Stimulated activated effector memory CD8-positive, alpha-beta T cell treated with anti-CD3 and anti-CD28 coated beads, Interleukin-12 subunit alpha, Interleukin-12 subunit beta, amount 100 ng/mL, for 72 hours (primary cell): ENCODE measurements around the gene FBLN2.
"Not testable (repeated sequence)": the region's sequence is repeated elsewhere in the genome, so short reads cannot be mapped to it uniquely, and the experiment has no call there.

Experiments used
- ATAC-seq: fragments of 150-1000 bp; cut with Tn5 transposase; 2 replicates; pipeline ENCODE4 v1.10.0; 2021
- DNase-seq, 2 donors: peaks; one replicate each; pipeline ENCODE4 v3.0.0; 2021 to 2022; ENCODE audit warnings: low spot score in 2 of 2
- H3K27ac Mint-ChIP-seq: one replicate; pipeline ENCODE4 v1.8.0; 2022; ENCODE audit warnings: mild to moderate bottlenecking, mixed read lengths
- H3K36me3 Mint-ChIP-seq: one replicate; pipeline ENCODE4 v1.8.0; 2022; ENCODE audit warnings: mild to moderate bottlenecking, mixed read lengths
- H3K4me1 Mint-ChIP-seq: one replicate; pipeline ENCODE4 v1.8.0; 2022; ENCODE audit warnings: mixed read lengths
- H3K4me3 Mint-ChIP-seq: one replicate; pipeline ENCODE4 v1.8.0; 2022; ENCODE audit warnings: mild to moderate bottlenecking, mixed read lengths
- H3K9me3 Mint-ChIP-seq: one replicate; pipeline ENCODE4 v1.8.0; 2022; ENCODE audit warnings: mixed read lengths

FBLN2 gene

GRCh38 chr3:13562421-13562820 lies 13.5 kb downstream of the FBLN2 start:
- not testable (repeated sequence) for DNase-seq, H3K4me3 Mint-ChIP-seq, H3K27ac Mint-ChIP-seq

DNA sequence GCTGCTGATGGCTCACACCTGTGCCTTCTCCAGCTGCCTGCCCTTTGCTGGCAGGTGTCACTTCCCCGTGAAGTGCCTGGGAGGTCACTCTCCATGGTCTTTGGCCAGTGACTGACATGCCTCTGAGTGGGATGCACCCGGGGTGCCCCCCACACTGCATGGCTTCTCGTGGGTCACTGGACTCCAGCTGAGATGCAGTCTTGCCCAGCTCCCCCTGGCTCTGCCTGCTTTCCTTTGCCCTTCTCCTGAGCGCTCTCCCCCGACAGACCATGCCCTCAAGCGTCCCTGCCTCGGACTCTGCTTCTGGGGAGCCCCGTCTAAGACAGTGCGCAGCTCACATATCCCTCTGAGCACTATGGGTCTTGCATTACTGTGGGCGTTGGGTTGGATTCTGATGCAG lies 14.4 kb downstream of the FBLN2 start:
- peaks cover 8% of the 10 kb centered on the region for H3K4me1 Mint-ChIP-seq
- H3K27ac Mint-ChIP-seq = no peak overlapping the region
- H3K36me3 Mint-ChIP-seq = peaks cover 3% of the 10 kb centered on the region
- ATAC-seq (no peak), DNase-seq (no peak)
- H3K9me3 Mint-ChIP-seq = no peaks in the 10 kb centered on the region
- no peak overlapping the region for H3K4me3 Mint-ChIP-seq

More at GRCh38 chr3:13562421-13562820, 13.5 kb downstream of the FBLN2 start:
- H3K9me3 Mint-ChIP-seq, ATAC-seq, H3K36me3 Mint-ChIP-seq, H3K4me1 Mint-ChIP-seq: not testable (repeated sequence)

- DNase-seq (no peak), ATAC-seq (no peak)
- Mint-ChIP-seq H3K36me3 (peaks cover 4% of the 10 kb centered on the region), H3K27ac (no peak overlapping the region), H3K4me3 (no peak overlapping the region), H3K9me3 (no peaks in the 10 kb centered on the region), H3K4me1 (peaks cover 8% of the 10 kb centered on the region)
These were observed 15.0 kb downstream of the FBLN2 start for GRCh38 chr3:13563911-13564310.

DNA sequence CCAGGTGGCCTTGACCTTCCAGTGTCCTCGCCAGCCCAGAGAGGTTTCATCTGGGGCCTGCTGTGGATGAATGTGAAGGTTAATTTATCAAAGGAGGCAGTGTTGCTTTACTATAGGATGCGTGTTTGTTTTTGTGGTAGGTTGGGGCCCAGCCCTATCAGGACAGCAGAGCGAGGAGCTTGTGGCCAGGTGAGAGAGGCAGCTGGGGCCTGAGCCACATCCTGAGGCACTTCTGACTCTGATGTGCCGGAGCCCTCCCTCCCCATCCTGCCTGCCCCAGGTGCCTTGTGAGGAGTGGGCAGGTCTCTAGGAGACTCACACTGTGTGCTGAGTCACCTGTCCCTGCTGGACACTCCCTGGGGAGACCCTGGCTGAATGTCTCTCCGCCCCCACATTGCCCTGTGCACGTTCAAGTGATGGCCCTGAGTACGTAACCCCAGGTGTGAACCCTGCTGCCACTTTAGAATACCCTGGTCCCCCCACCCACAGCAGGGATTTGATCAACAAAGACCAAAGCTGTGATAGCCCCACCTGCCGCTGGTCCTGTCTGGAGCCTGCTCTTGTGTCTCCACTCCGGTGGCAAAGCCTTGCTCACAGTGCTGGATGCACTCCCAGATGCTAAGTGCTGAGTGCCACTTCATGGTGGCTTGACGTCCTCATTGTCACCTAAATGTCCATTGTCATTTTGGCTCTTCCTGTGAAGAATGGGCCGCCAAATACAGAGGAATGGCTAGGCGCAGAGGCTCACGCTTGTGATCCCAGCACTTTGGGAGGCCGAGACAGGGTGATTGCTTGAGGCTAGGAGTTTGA lies 16.0 kb downstream of the FBLN2 start:
- H3K27ac Mint-ChIP-seq = no peak overlapping the region

DNA sequence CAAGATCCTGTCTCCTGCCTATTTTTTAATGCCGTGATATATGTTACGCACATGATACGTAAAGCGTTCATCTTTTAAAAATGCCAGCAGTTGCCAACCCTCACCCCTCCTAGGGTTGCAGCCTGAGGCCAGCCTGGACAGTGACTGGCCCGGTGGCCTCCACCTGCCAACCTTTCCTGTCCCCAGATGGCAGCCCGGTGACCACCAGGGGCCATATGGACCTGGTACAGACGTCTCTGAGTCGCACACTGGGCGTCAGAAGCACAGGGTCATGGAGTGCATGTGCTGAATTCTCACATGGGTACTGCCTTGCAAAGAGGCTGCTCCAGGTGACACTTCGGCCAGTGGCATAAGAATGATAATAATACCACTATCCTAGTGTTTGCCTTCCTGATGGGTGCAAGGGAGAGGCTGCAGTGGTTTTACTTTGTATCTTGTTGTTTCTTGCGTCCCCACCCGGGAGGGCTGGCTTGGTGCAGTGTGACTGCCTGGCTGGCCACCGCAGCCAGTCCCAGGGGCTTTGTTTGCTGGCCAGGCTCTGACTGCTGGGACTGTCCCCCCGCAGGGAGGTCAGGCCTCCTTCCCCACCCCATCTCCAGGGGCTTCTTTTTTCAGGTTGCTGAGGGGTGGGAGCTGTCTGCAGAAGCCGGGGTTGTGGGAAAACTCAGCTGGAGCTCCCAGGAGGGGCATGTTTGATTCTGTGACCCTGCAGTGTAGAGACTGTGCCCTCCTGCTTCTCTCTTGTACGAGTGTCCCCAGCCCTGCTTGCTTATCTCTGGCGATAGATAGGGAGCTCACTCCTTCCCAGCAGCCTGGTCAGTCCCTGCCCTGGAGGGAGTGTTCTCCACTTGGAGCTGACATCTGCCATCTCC lies 16.9 kb downstream of the FBLN2 start:
- no peak overlapping the region for H3K4me3 Mint-ChIP-seq

More for the DNA sequence above, 16.0 kb downstream of the FBLN2 start:
- H3K4me1 Mint-ChIP-seq = peaks cover 8% of the 10 kb centered on the region
- H3K9me3 Mint-ChIP-seq = no peaks in the 10 kb centered on the region
- DNase-seq (no peak), ATAC-seq (no peak)
- H3K36me3 Mint-ChIP-seq = peaks cover 4% of the 10 kb centered on the region
- H3K4me3 Mint-ChIP-seq = no peak overlapping the region

DNA sequence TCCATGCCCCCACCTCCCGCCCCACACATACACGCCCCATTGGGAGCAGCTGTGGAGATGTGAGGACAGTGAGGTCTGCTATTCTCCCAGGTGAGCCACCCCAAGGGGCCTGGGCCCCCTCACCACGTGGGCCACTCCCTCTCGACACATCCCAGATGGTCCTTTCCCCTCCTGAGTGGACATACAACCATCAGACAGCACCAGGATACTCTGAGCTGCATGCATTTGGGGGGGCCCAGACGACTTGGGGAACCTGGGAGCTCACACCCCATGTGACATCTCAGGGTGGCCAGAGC lies 17.5 kb downstream of the FBLN2 start:
- Mint-ChIP-seq H3K27ac (no peak overlapping the region), H3K4me1 (peaks cover 8% of the 10 kb centered on the region), H3K4me3 (no peak overlapping the region), H3K36me3 (peaks cover 4% of the 10 kb centered on the region), H3K9me3 (no peaks in the 10 kb centered on the region)
- no peak for DNase-seq
- no peak for ATAC-seq

More for the DNA sequence above, 16.9 kb downstream of the FBLN2 start:
- Mint-ChIP-seq H3K9me3 (no peaks in the 10 kb centered on the region), H3K4me1 (peaks cover 8% of the 10 kb centered on the region), H3K36me3 (peaks cover 4% of the 10 kb centered on the region), H3K27ac (no peak overlapping the region)
- DNase-seq = no peak
- ATAC-seq = no peak

GRCh38 chr3:13566769-13567310 lies 17.9 kb downstream of the FBLN2 start:
- Mint-ChIP-seq H3K4me3 (no peak overlapping the region), H3K36me3 (peaks cover 4% of the 10 kb centered on the region), H3K9me3 (no peaks in the 10 kb centered on the region), H3K4me1 (peaks cover 8% of the 10 kb centered on the region), H3K27ac (no peak overlapping the region)
- no peak for ATAC-seq
- no peak for DNase-seq

GRCh38 chr3:13567684-13568514 lies 19.0 kb downstream of the FBLN2 start:
- H3K4me3 Mint-ChIP-seq = no peak overlapping the region

DNA sequence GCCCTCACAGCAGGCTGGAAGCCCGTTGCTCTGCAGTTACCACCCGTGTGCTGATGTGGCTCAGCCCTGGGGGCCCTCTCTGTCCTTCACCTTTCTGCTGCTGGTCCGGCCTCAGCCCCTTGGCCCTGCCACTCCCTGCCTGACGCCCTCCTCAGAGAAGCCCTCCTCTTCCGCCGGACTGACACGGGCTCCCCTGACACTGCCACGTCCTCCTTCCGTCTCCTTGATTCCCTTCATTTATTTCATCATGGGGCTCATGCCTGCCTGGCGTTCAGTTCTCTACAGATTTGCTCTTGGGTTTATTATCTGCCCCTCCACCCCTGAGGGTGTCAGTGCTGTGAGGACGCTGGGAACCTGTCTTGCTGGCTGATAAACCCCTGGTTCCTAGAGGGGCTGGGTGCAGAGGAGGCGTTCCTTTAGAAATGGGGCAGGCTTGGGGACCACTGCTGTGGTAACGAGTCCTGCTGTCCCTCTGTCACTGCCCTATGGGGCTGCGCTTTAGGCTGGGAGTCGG lies 19.6 kb downstream of the FBLN2 start:
- Mint-ChIP-seq H3K9me3 (no peaks in the 10 kb centered on the region), H3K27ac (no peak overlapping the region), H3K4me1 (peaks cover 8% of the 10 kb centered on the region), H3K4me3 (no peak overlapping the region), H3K36me3 (peaks cover 4% of the 10 kb centered on the region)
- no peak for ATAC-seq
- no peak for DNase-seq

More at GRCh38 chr3:13567684-13568514, 19.0 kb downstream of the FBLN2 start:
- DNase-seq = no peak
- H3K27ac Mint-ChIP-seq = no peak overlapping the region
- peaks cover 4% of the 10 kb centered on the region for H3K36me3 Mint-ChIP-seq
- ATAC-seq = no peak
- H3K9me3 Mint-ChIP-seq = no peaks in the 10 kb centered on the region
- H3K4me1 Mint-ChIP-seq = peaks cover 8% of the 10 kb centered on the region

DNA sequence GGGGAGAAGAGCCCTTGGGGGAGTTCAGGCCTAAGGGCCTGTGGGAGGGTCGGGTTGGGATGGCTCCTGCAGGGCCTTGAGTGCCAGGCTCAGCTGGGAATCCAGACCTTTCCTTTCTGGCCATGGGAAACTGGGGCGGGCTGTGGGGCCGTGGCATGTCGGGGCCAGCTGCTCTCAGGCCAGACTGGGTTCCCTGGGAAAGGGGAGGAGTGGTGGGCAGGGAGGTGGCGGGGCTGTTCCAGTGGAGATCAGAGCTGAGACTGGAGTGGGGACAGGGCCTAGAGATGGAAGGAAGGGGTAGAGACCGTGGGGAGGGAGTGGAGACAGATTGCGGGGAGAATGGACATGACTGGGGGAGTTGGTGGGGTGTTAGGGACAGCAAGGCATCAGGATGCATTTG lies 20.3 kb downstream of the FBLN2 start:
- DNase-seq (no peak), ATAC-seq (no peak)
- Mint-ChIP-seq H3K36me3 (peaks cover 4% of the 10 kb centered on the region), H3K4me1 (peaks cover 8% of the 10 kb centered on the region), H3K4me3 (no peak overlapping the region), H3K27ac (no peak overlapping the region), H3K9me3 (no peaks in the 10 kb centered on the region)

GRCh38 chr3:13569641-13570390 lies 20.9 kb downstream of the FBLN2 start:
- H3K27ac Mint-ChIP-seq = no peak overlapping the region
- no peaks in the 10 kb centered on the region for H3K9me3 Mint-ChIP-seq
- ATAC-seq (peak; percentile 6), DNase-seq (no peak)
- H3K4me1 Mint-ChIP-seq = peaks cover 6% of the 10 kb centered on the region
- peaks cover 4% of the 10 kb centered on the region for H3K36me3 Mint-ChIP-seq
- no peak overlapping the region for H3K4me3 Mint-ChIP-seq

GRCh38 chr3:13570391-13571194 lies 21.7 kb downstream of the FBLN2 start:
- Mint-ChIP-seq H3K4me3 (no peak overlapping the region), H3K27ac (no peak overlapping the region), H3K4me1 (peaks cover 10% of the 10 kb centered on the region), H3K9me3 (no peaks in the 10 kb centered on the region), H3K36me3 (peaks cover 4% of the 10 kb centered on the region)
- DNase-seq = no peak
- ATAC-seq = no peak

- DNase-seq = no peak
- Mint-ChIP-seq H3K36me3 (peaks cover 4% of the 10 kb centered on the region), H3K27ac (no peak overlapping the region), H3K4me3 (no peak overlapping the region), H3K9me3 (no peaks in the 10 kb centered on the region), H3K4me1 (peaks cover 12% of the 10 kb centered on the region)
- ATAC-seq = no peak
These were observed 22.3 kb downstream of the FBLN2 start for GRCh38 chr3:13571264-13571663.
